ENCODE results near the gene FRMPD2.

- TF ChIP-seq REST (IDR thresholded peaks at IDR 0.05; ENCODE audit: insufficient read depth in 1 of 2, low read depth in 2 of 2, low read length in 2 of 2) = no peak
- no peak for TF ChIP-seq SIN3A (IDR thresholded peaks at IDR 0.05; ENCODE audit: borderline replicate concordance, insufficient read depth, low read length)
- no peak for TF ChIP-seq POLR2AphosphoS5 (IDR thresholded peaks at IDR 0.05; ENCODE audit: low read depth, low read length)
- TF ChIP-seq TAF1 (IDR thresholded peaks at IDR 0.05; ENCODE audit: borderline replicate concordance, insufficient read depth, low read length) = no peak
Measured at GRCh38 chr10:48234787-48235186, 39.7 kb downstream of the FRMPD2 start.

All from PFSK-1 (cell line).